B cell (primary cell): ENCODE measurements around the gene BMS1. TPM values are rescaled to one million over a fixed set of nuclear protein-coding genes. Genes with fewer than 3 reads are reported as not detected.

Experiments used
- ATAC-seq: fragments of 200-7000 bp; cut with Tn5 transposase; one replicate; pipeline ENCODE4 v1.10.0; 2021; ENCODE audit warnings: low read depth, mild to moderate bottlenecking, moderate number of reproducible peaks, moderate library complexity
- CTCF ChIA-PET: fragments of 350-600 bp; sonication (Branson Sonifier 250); formaldehyde crosslinking; loops from one replicate; lab custom pipeline; 2021; ENCODE audit warnings: antibody characterized with exemption, inconsistent platforms; lab: Charles Lee
- POLR2A ChIA-PET: fragments of 350-600 bp; sonication (Branson Sonifier 250); formaldehyde crosslinking; loops from one replicate; lab custom pipeline; 2021; ENCODE audit warnings: antibody characterized with exemption; lab: Charles Lee
- DNase-seq: peaks from one replicate; pipeline ENCODE4 v3.0.0; 2013
- H2AFZ ChIP-seq: 2 replicates; pipeline ENCODE4 v1.6.1; 2012; ENCODE audit warnings: mild to moderate bottlenecking, low read depth, low read length; ENCODE audit not compliant: insufficient read depth, poor library complexity, severe bottlenecking
- H3K27ac ChIP-seq, 2 donors: 1 replicate in 1 of 2; 2 replicates in 1 of 2; pipeline ENCODE4 v1.5.1; 2012 to 2013; ENCODE audit warnings: low read length in 2 of 2, mild to moderate bottlenecking in 2 of 2, moderate library complexity in 1 of 2
- H3K27me3 ChIP-seq, 4 experiments: fragments of 200-600 bp in 1 of 4; sonication (generic) in 1 of 4; replicated peaks in 1 of 4; 1 replicate in 2 of 4; 2 replicates in 2 of 4; pipeline versions ENCODE4 v1.6.1 to v1.7.0; 2013 to 2016; ENCODE audit warnings: low read length in 3 of 4, mild to moderate bottlenecking in 2 of 4, mixed read lengths in 1 of 4, moderate library complexity in 1 of 4; ENCODE audit not compliant: insufficient read depth in 4 of 4, control insufficient read depth in 3 of 4; ENCODE audit errors: control extremely low read depth in 1 of 4
- H3K36me3 ChIP-seq, 2 experiments: replicated peaks in 1 of 2; 1 replicate in 1 of 2; 2 replicates in 1 of 2; pipeline versions ENCODE4 v1.6.1 to v1.7.1; 2013; ENCODE audit warnings: low read length in 1 of 2; ENCODE audit not compliant: insufficient read depth in 2 of 2, control insufficient read depth in 1 of 2; ENCODE audit errors: control extremely low read depth in 1 of 2, extremely low read depth in 1 of 2
- H3K4me1 ChIP-seq, 2 donors: fragments of 200-600 bp in 1 of 2; sonication (generic) in 1 of 2; 1 replicate in 1 of 2; 2 replicates in 1 of 2; pipeline versions ENCODE4 v1.5.1 to v1.6.1; 2013 to 2017; ENCODE audit warnings: low read length in 2 of 2; ENCODE audit not compliant: control insufficient read depth in 2 of 2, insufficient read depth in 2 of 2
- H3K4me2 ChIP-seq: replicated peaks from 2 replicates; pipeline ENCODE3; 2012; ENCODE audit warnings: mild to moderate bottlenecking, low read depth, low read length; ENCODE audit not compliant: poor library complexity, severe bottlenecking
- H3K4me3 ChIP-seq, 5 experiments: fragments of 200-600 bp in 1 of 5; sonication (generic) in 1 of 5; 1 replicate in 3 of 5; 2 replicates in 2 of 5; pipeline versions ENCODE4 v1.5.1 to v1.7.0; 2011 to 2016; ENCODE audit warnings: low read length in 4 of 5, mild to moderate bottlenecking in 4 of 5, low read depth in 2 of 5, control low read depth in 1 of 5, moderate library complexity in 1 of 5; ENCODE audit not compliant: insufficient read depth in 1 of 5; ENCODE audit errors: control extremely low read depth in 1 of 5, extremely low read depth in 1 of 5
- H3K79me2 ChIP-seq: fragments of 200-600 bp; sonication (generic); one replicate; pipeline ENCODE4 v1.6.0; 2016; ENCODE audit warnings: low read length; ENCODE audit not compliant: control insufficient read depth, insufficient read depth
- H3K9ac ChIP-seq: fragments of 200-600 bp; sonication (generic); 2 replicates; pipeline ENCODE4 v1.6.1; 2017; ENCODE audit warnings: mild to moderate bottlenecking, low read length, moderate library complexity
- H3K9me3 ChIP-seq, 3 donors: one replicate each; pipeline versions ENCODE4 v1.6.1 to v1.7.1; 2013; ENCODE audit warnings: low read length in 2 of 3; ENCODE audit not compliant: control insufficient read depth in 2 of 3, insufficient read depth in 1 of 3; ENCODE audit errors: control extremely low read depth in 1 of 3
- H4K20me1 ChIP-seq: 2 replicates; pipeline ENCODE4 v1.6.0; 2012; ENCODE audit warnings: mild to moderate bottlenecking, low read length; ENCODE audit not compliant: insufficient read depth, control insufficient read depth, poor library complexity, severe bottlenecking
- H3K27ac Mint-ChIP-seq: one replicate; pipeline ENCODE4 v1.8.0; 2021; ENCODE audit warnings: mixed read lengths
- H3K27me3 Mint-ChIP-seq: one replicate; pipeline ENCODE4 v1.8.0; 2021; ENCODE audit warnings: mixed read lengths
- H3K4me1 Mint-ChIP-seq: one replicate; pipeline ENCODE4 v1.8.0; 2021; ENCODE audit warnings: mixed read lengths
- H3K4me3 Mint-ChIP-seq: one replicate; pipeline ENCODE4 v1.8.0; 2021; ENCODE audit warnings: mixed read lengths
- H3K9me3 Mint-ChIP-seq: one replicate; pipeline ENCODE4 v1.8.0; 2022; ENCODE audit warnings: mixed read lengths; ENCODE audit not compliant: insufficient read depth
- EZH2 ChIP-seq: IDR thresholded peaks from 2 replicates; pipeline ENCODE4 v1.6.1; 2012; ENCODE audit warnings: borderline replicate concordance, low read depth, mild to moderate bottlenecking, moderate library complexity, low read length; ENCODE audit not compliant: insufficient read depth, poor library complexity, severe bottlenecking
- WGBS: methylation state at CpG from one replicate; pipeline ENCODE4 v1.1.5; 2013; ENCODE audit warnings: missing lambda C conversion rate; ENCODE audit not compliant: insufficient coverage; 5-methylcytosine and 5-hydroxymethylcytosine counted together
- intact Hi-C: fragments of 100-400 bp; cut with micrococcal nuclease; formaldehyde crosslinking; loops from one replicate; pipeline ENCODE4 v1.10.0; 2022
- polyA plus RNA-seq: library from polyadenylated mRNA; depleted of rRNA; stranded (reverse); fragments of >200 nt; gene quantifications from 2 replicates; pipeline ENCODE4 v1.2.3, GENCODE V29; 2012
- total RNA-seq, 2 donors: library from RNA; stranded (reverse); fragments of 120-200 nt in 1 of 2; gene quantifications; 1 replicate in 1 of 2; 2 replicates in 1 of 2; pipeline versions ENCODE4 v1.2.3 to v1.2.4, GENCODE V29; 2013 to 2022
- TF ChIP-seq, protein P1 (sequence below): fragments of 200-600 bp; IDR thresholded peaks from one replicate; pipeline ENCODE4 v1.8.0; 2022; ENCODE audit warnings: antibody characterized with exemption, mild to moderate bottlenecking

The BMS1 gene
- total and polyA plus RNA-seq, 2 donors (not counting 1 experiment from before 2014, with no cell fraction given) = 3.1 to 17.5 TPM

DNA sequence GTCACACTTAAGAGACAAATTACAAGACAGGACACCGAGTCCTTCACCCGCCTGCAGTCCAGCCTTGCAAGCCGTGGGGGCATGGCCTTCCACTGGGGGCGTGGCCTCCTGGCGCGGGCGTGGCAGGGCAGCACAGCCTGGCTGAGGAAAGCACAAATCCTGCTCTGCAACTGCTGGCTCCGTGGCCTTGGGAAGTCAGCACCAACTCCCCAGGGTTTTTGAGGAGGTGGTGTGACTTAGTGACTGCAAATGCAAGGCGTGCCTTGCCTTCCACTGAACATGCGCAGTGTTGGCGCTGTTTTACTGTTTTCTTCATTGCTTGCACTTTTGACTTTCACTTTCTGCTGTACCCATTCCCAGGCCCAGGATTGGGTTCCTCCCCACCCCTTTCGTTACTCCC, 12.9 kb upstream of the BMS1 start:
- no peak for DNase-seq
- ChIA-PET CTCF (no interaction called here), POLR2A (no interaction called here)
- peaks cover 0 to 6% (median 1%) of the 10 kb centered on the region in 4 experiments for H3K27me3 ChIP-seq
- no peak overlapping the region for H3K27ac ChIP-seq
- WGBS = 87% methylated on average over 12 of the region's 12 CpGs
- no peaks in the 10 kb centered on the region for H3K79me2 ChIP-seq
- no peak overlapping the region for H3K4me2 ChIP-seq
- TF ChIP-seq, protein P1, sequence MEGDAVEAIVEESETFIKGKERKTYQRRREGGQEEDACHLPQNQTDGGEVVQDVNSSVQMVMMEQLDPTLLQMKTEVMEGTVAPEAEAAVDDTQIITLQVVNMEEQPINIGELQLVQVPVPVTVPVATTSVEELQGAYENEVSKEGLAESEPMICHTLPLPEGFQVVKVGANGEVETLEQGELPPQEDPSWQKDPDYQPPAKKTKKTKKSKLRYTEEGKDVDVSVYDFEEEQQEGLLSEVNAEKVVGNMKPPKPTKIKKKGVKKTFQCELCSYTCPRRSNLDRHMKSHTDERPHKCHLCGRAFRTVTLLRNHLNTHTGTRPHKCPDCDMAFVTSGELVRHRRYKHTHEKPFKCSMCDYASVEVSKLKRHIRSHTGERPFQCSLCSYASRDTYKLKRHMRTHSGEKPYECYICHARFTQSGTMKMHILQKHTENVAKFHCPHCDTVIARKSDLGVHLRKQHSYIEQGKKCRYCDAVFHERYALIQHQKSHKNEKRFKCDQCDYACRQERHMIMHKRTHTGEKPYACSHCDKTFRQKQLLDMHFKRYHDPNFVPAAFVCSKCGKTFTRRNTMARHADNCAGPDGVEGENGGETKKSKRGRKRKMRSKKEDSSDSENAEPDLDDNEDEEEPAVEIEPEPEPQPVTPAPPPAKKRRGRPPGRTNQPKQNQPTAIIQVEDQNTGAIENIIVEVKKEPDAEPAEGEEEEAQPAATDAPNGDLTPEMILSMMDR = no peak
- TF ChIP-seq EZH2 = no peak
- no peak overlapping the region for H2AFZ ChIP-seq
- intact Hi-C loops = no loop called here
- H3K9me3 Mint-ChIP-seq = no peaks in the 10 kb centered on the region
- no peak overlapping the region for H3K27ac Mint-ChIP-seq
- no peak overlapping the region for H3K4me3 ChIP-seq
- H3K36me3 ChIP-seq = no peaks in the 10 kb centered on the region
- H4K20me1 ChIP-seq = no peaks in the 10 kb centered on the region
- no peaks in the 10 kb centered on the region for H3K4me1 Mint-ChIP-seq
- no peak overlapping the region for H3K9ac ChIP-seq
- H3K4me3 Mint-ChIP-seq = no peak overlapping the region
- H3K27me3 Mint-ChIP-seq = peaks cover 24% of the 10 kb centered on the region
- no peaks in the 10 kb centered on the region for H3K4me1 ChIP-seq
- no peak for ATAC-seq
- H3K9me3 ChIP-seq = peaks cover 0 to 36% (median 2%) of the 10 kb centered on the region in 3 donors

DNA sequence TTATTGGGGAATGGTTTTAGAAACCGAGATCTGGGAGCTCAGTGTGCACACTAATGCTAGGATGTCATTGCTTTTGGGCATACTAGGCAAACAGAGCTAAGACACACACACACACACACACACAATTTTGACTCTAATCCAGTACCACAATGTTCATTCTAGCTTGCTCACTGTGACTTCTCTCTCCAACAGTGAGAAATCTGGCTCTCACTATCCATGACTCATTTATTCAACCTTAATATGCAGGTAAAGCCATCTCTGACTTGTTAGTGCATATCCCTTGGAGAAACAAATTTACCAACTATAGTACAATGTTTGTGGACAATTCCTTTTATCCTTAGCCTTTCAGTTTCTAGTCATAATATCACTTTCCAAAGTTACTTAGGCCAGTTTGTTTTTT, 5.9 kb upstream of the BMS1 start:
- ChIA-PET CTCF (no interaction called here), POLR2A (no interaction called here)
- no peaks in the 10 kb centered on the region for H3K9me3 Mint-ChIP-seq
- intact Hi-C loops = no loop called here
- H3K79me2 ChIP-seq = peaks cover 5% of the 10 kb centered on the region
- H3K4me3 ChIP-seq = no peak overlapping the region
- no peak overlapping the region for H3K27ac Mint-ChIP-seq
- no peaks in the 10 kb centered on the region for H4K20me1 ChIP-seq
- peaks cover 39% of the 10 kb centered on the region for H3K27me3 Mint-ChIP-seq
- ATAC-seq = no peak
- WGBS = no CpG with 5 or more reads among the region's 1 CpG
- H3K9ac ChIP-seq = no peak overlapping the region
- no peaks in the 10 kb centered on the region for H3K36me3 ChIP-seq
- no peak overlapping the region for H3K4me2 ChIP-seq
- peaks cover 0 to 14% (median 2%) of the 10 kb centered on the region in 4 experiments for H3K27me3 ChIP-seq
- H2AFZ ChIP-seq = no peak overlapping the region
- TF ChIP-seq, protein P1 = no peak
- no peak for TF ChIP-seq EZH2
- H3K4me1 ChIP-seq = peaks cover 2 to 3% of the 10 kb centered on the region in 2 donors
- H3K4me1 Mint-ChIP-seq = peaks cover 4% of the 10 kb centered on the region
- peaks cover 0 to 20% (median 2%) of the 10 kb centered on the region in 3 donors for H3K9me3 ChIP-seq
- no peak for DNase-seq
- no peak overlapping the region for H3K4me3 Mint-ChIP-seq
- H3K27ac ChIP-seq = no peak overlapping the region
